Renal pelvis (tissue), 4 donors: Measurements from ENCODE around the gene PAK3. TPM values are rescaled to one million over a fixed set of nuclear protein-coding genes. Genes with fewer than 3 reads are reported as not detected.

Experiments
- DNase-seq: peaks from one replicate; pipeline ENCODE4 v3.0.0-alpha.2; 2013
- polyA plus RNA-seq, 3 donors: library from polyadenylated mRNA; unstranded; fragments of 120-200 nt; gene quantifications; one replicate each; pipeline ENCODE4 v1.2.1, GENCODE V29; 2013; ENCODE audit not compliant: insufficient read length in 3 of 3

The PAK3 gene
- polyA plus RNA-seq, 3 donors: 6.1 to 7.0 (median 6.7) TPM

DNA sequence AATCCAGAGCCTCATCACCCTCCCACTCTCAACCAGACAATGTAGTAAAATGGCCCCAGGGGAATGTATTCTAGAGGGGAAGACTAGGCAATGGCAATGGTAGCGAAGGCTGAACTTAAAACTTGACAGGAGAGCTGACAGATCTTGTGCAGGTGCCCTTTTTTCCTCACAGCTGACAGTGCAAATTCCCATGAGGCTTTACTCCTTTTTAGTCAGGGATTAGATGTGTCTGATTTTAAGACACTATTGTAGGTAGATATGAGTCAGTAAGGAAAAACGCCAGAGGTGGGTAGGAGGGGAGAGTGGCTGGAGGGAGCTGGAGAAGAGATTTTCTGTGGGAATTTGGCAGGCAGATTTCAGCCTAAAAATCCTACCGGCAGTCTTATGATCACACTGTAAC, 163.6 kb downstream of the PAK3 start:
- DNase-seq: no peak

DNA sequence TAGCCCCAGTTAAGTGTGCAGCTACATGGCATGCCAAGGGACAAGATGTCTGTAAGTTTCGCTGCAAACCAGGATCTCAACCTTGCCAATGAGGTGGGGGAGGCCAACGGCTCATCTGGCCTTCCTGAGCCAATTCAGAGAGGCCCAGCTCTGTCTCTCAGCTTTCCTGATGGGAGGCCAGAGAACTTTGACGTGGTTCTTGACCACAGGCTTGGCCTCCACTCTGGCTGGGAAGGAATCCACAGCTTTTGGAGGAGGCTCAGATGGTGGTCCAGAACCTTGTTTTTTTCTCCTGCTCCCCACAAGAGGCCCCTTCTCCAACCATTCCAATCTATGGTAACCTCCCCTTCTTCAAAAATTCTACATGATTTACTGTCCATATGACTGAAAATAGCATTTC, 164.5 kb downstream of the PAK3 start:
- DNase-seq: no peak

DNA sequence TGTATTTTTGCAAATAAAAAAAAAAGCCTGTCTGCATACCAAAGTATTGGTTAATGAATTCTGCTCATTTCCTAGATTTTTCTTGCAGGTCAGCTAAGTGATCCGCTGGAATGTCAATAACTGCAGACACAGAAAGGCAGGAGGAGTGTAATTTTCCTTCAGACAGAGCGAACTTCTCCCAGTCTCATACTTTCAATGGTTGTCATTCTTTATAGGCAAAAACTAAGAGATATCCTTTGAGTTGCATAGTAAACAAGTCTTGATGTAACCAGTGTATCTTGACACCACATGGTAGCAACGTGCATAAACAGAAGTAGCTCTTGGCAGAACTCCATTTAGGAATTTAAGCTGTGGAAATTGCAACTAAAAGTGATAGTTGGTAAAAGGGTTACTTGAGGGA, 166.1 kb downstream of the PAK3 start:
- DNase-seq: no peak

DNA sequence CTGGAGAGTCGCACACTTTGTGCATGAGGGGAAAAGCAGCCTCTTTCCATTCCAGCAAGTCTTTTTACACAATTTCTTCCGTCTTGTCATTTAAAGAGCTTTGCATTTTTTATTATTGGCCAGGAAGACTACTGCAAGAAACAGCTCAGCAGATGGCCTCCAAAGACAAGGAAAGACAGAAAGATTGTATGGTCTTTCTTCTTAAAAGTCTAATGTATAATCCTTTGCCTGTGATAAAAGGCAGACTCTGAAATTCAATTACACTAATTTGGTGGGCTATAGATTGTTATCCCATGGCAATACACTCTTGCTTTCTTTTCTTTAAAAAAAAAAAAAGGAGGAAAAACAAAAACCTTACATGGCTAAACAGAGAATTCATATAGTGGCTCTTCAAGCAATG, 168.4 kb downstream of the PAK3 start:
- DNase-seq: no peak

DNA sequence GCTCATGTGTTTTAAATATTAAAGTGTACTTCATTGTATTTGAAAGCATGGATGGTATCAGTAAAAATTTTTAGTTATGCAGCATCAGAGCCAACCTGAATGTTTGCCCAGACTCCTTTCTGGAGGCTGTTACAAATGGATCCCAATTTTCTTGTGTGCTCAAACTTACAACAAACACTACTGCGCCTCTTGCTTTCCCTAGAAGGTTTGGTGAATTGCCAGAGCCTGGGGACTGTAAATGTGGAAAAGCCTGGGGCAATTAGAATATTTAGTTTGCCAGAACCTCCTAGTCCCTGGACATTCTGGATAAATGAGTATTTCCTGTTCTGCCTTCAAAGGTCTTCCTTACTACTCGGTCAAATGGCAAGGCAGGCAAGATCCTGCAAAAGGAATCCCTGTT, 169.5 kb downstream of the PAK3 start:
- DNase-seq: no peak

DNA sequence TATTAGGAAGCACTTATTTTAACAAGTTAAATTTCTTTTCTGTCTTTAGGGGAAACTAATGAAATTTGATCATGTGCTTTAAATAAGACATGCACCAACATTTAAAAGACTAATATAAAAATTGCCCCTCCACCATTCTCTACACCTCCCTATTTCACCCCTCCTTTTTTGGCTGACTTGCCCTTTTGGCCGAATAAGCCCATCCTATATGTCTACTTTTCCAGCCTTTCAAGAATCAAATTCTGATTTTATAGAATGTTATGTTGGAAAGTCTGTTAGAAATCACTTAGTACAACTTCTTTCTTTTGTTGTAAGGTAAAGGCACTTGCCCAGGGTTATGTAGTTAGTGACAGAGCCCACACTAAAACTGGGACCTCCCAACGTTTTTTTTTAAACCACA, 172.5 kb downstream of the PAK3 start:
- no peak for DNase-seq

DNA sequence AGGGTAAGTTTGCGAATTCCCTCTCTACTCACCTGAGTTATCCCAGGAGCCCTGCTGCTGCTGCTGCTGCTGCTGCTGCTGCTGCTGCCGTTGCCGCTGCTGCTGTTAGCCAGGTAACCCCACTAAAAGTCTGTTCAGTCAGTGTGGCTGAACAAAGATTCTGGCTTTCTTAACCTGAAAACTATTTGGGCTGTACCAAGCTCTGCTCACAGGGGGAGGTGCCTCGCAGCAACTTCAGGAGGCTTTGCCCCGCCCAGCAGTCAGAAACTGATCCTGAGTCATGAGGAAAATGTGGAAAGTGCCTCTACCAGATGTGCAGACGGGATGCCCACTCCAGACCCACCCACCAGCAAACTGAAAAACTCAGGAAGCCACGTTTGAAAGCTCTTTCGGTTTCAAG, 174.3 kb downstream of the PAK3 start, which contains the start of gene CAPN6:
CAPN6 (minus strand) TSS at position 145 of the 400 bp plus-strand sequence. CDS start 6,547 bp downstream, outside the sequence.
- DNase-seq: peak; percentile 19

Other genes starting within 250 kb of the PAK3 start
- 10 to 100 TPM; 22.6 to 24.3 (median 22.8) TPM for gene CAPN6, start 174.3 kb downstream of the PAK3 start, polyA plus RNA-seq